H1 (cell line): Measurements from ENCODE around the gene DSCAM.

Experiments used
- CTBP2 ChIP-seq: IDR thresholded peaks from 2 replicates; pipeline ENCODE4 v1.7.0; 2011; ENCODE audit warnings: borderline replicate concordance, mild to moderate bottlenecking, moderate library complexity, mixed read lengths, low read length; ENCODE audit not compliant: insufficient read depth, insufficient read length
- HDAC2 ChIP-seq, 2 experiments: fragments of 300-600 bp in 1 of 2; sonication (generic) in 1 of 2; IDR thresholded peaks; 2 replicates each; pipeline ENCODE4 v1.6.1; 2011 to 2012; ENCODE audit warnings: low read depth in 2 of 2, low read length in 2 of 2, mild to moderate bottlenecking in 2 of 2, moderate library complexity in 2 of 2, borderline replicate concordance in 1 of 2, inconsistent platforms in 1 of 2
- KDM4A ChIP-seq: IDR thresholded peaks from one replicate; pipeline ENCODE4 v1.7.1; 2012; ENCODE audit warnings: low read depth, mild to moderate bottlenecking, moderate library complexity, low read length, inconsistent platforms; ENCODE audit not compliant: severe bottlenecking
- MAX ChIP-seq: IDR thresholded peaks from 2 replicates; pipeline ENCODE4 v1.6.1; 2012; ENCODE audit warnings: inconsistent platforms
- NRF1 ChIP-seq: IDR thresholded peaks from 2 replicates; pipeline ENCODE4 v1.6.1; 2011; ENCODE audit warnings: mild to moderate bottlenecking, low read depth, low read length, improper control_type of control experiment
- POLR2A ChIP-seq, 2 experiments: IDR thresholded peaks; 1 replicate in 1 of 2; 2 replicates in 1 of 2; pipeline ENCODE4 v1.6.1; 2011; ENCODE audit warnings: low read depth in 2 of 2, low read length in 2 of 2, mild to moderate bottlenecking in 2 of 2; ENCODE audit errors: control extremely low read depth in 1 of 2
- RFX5 ChIP-seq: IDR thresholded peaks from 2 replicates; pipeline ENCODE4 v1.6.1; 2011; ENCODE audit warnings: low read depth, low read length, improper control_type of control experiment, borderline replicate concordance
- SIN3A ChIP-seq, 2 experiments: IDR thresholded peaks in 1 of 2; conservative IDR thresholded peaks in 1 of 2; 2 replicates each; pipeline ENCODE4 v1.6.1; 2011 to 2012; ENCODE audit warnings: low read length in 2 of 2, improper control_type of control experiment in 1 of 2, low read depth in 1 of 2, mild to moderate bottlenecking in 1 of 2
- SRF ChIP-seq: IDR thresholded peaks from 2 replicates; pipeline ENCODE4 v1.6.1; 2011; ENCODE audit warnings: mild to moderate bottlenecking, low read depth, low read length, moderate library complexity
- YY1 ChIP-seq: IDR thresholded peaks from 2 replicates; pipeline ENCODE4 v1.6.1; 2011; ENCODE audit warnings: low read depth, mild to moderate bottlenecking, low read length
- TF ChIP-seq, protein P1 (sequence below), 3 experiments: IDR thresholded peaks; 1 replicate in 2 of 3; 2 replicates in 1 of 3; pipeline versions ENCODE4 v1.5.1 to v1.6.1; 2011; ENCODE audit warnings: low read length in 3 of 3, mild to moderate bottlenecking in 3 of 3, inconsistent platforms in 2 of 3, low read depth in 1 of 3, moderate library complexity in 1 of 3; ENCODE audit not compliant: insufficient read depth in 1 of 3; ENCODE audit errors: control extremely low read depth in 1 of 3

GRCh38 chr21:40618191-40618973 lies 228.6 kb downstream of the DSCAM start:
- TF ChIP-seq NRF1, result no peak
- TF ChIP-seq YY1, result no peak
- TF ChIP-seq, protein P1, sequence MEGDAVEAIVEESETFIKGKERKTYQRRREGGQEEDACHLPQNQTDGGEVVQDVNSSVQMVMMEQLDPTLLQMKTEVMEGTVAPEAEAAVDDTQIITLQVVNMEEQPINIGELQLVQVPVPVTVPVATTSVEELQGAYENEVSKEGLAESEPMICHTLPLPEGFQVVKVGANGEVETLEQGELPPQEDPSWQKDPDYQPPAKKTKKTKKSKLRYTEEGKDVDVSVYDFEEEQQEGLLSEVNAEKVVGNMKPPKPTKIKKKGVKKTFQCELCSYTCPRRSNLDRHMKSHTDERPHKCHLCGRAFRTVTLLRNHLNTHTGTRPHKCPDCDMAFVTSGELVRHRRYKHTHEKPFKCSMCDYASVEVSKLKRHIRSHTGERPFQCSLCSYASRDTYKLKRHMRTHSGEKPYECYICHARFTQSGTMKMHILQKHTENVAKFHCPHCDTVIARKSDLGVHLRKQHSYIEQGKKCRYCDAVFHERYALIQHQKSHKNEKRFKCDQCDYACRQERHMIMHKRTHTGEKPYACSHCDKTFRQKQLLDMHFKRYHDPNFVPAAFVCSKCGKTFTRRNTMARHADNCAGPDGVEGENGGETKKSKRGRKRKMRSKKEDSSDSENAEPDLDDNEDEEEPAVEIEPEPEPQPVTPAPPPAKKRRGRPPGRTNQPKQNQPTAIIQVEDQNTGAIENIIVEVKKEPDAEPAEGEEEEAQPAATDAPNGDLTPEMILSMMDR (IDR thresholded peaks at IDR 0.05; ENCODE audit: control extremely low read depth in 1 of 3, insufficient read depth in 1 of 3, low read depth in 1 of 3, low read length in 3 of 3), result no peak
- TF ChIP-seq SIN3A (conservative IDR thresholded peaks at IDR 0.05 in 1 of 2, IDR thresholded peaks at IDR 0.05 in 1 of 2; ENCODE audit: low read depth in 1 of 2, low read length in 2 of 2), result no peak
- no peak for TF ChIP-seq POLR2A (IDR thresholded peaks at IDR 0.05; ENCODE audit: control extremely low read depth in 1 of 2, low read depth in 2 of 2, low read length in 2 of 2)
- no peak for TF ChIP-seq KDM4A
- no peak for TF ChIP-seq MAX
- TF ChIP-seq CTBP2, result no peak
- TF ChIP-seq SRF, result no peak
- TF ChIP-seq HDAC2 (IDR thresholded peaks at IDR 0.05; ENCODE audit: borderline replicate concordance in 1 of 2, low read depth in 2 of 2, low read length in 2 of 2), result no peak
- no peak for TF ChIP-seq RFX5
